ENCODE results near the gene ARID4A.

ARID4A gene

DNA sequence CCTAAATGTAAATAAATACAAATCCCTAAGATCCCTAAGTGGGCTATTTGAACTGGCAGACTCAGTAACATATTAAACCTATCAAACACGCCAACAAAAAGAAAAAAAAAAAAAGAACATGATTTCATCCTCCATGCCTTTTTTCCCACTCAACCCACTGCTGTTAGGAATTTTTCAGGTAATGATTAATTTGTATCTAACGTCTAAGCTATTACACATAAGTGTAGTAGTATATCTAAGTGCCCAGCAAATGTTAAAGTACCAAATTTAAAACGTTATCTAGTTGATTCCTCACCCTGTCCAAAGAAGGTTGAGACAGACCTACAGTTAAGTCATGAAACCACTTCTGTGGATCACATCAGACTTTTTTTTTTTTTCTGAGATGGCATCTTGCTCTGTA is 16.4 kb upstream of the ARID4A start:
- H3K9me3 Mint-ChIP-seq = no peaks in the 10 kb centered on the region
- no peak overlapping the region for H3K4me3 Mint-ChIP-seq
- H3K27me3 Mint-ChIP-seq = no peaks in the 10 kb centered on the region
- H3K4me1 Mint-ChIP-seq = peaks cover 39% of the 10 kb centered on the region
- no peak for ATAC-seq
- H3K27ac Mint-ChIP-seq = peak overlapping the region; percentile 95
- peaks cover 60% of the 10 kb centered on the region for H3K36me3 Mint-ChIP-seq

DNA sequence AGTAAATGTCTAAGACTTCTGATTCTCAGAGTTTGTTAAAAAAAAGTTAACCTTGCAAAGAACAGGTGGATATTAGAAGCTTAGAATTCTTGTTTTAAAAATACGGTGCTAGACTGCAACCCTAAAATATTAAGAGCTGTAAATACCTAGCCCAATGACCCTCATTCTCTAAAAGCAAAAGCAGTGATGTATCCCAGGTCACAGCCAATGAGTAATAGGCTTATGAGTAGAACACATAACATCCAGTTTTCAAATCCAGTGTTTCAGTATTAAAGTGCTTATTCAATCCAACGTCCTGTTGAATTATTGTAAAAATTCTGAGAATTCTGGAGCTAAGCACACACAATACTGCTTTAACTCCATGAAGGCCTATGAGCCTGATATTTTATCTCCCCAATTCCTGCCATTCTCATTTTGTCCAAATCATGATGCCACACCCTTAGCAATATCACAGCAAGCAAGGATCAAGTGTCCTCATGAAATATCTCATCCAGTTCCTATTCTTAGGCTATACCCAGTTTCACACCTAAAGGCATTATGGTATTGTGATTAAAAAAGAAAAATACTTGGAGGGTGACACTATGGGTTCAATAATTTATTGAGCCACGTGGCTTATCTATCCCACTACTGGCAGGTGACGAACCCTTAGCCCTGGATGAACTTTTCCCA is 15.3 kb upstream of the ARID4A start:
- Mint-ChIP-seq H3K27ac (peak overlapping the region; percentile 95), H3K4me3 (no peak overlapping the region), H3K4me1 (peaks cover 44% of the 10 kb centered on the region), H3K36me3 (peaks cover 59% of the 10 kb centered on the region), H3K27me3 (no peaks in the 10 kb centered on the region), H3K9me3 (no peaks in the 10 kb centered on the region)
- ATAC-seq = no peak

DNA sequence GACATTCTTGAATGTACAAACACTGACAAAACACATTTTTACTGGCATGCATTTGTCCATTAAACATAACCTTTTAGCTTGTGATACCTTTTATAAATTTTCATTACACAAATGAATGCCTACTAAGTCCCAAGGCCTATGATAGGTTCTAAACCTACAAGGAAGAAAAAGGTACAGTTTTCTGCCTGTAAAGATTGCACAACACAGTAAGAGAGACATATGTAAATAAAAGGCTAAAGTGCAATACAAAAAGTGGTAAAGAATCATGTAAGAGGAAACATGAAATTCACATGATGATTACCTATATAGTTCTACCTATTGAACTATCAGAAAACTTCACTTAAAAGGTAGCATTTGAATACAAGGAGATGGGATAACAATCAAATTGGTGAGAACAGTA is 14.6 kb upstream of the ARID4A start:
- H3K9me3 Mint-ChIP-seq = no peaks in the 10 kb centered on the region
- H3K4me3 Mint-ChIP-seq = no peak overlapping the region
- H3K27ac Mint-ChIP-seq = peak overlapping the region; percentile 95
- no peaks in the 10 kb centered on the region for H3K27me3 Mint-ChIP-seq
- H3K4me1 Mint-ChIP-seq = peaks cover 49% of the 10 kb centered on the region
- H3K36me3 Mint-ChIP-seq = peaks cover 59% of the 10 kb centered on the region
- ATAC-seq = no peak

DNA sequence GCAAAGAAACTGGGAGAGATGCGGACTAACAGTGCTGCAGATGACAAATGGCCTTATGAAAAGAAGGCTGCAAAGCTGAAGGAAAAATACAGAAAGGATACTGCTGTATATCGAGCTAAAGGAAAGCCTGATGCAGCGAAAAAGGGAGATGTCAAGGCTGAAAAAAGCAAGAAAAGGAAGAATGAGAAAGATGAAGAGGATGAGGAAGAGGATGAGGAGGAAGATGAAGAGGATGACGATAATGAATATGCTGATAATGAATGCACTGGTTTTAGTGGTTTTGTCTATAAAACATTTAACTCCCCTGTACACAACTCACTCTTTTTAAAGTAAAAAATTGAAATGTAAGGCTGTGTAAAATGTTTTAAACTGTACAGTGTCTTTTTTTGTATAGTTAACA is 13.2 kb upstream of the ARID4A start:
- H3K27ac Mint-ChIP-seq = peak overlapping the region; percentile 95
- H3K4me1 Mint-ChIP-seq = peaks cover 52% of the 10 kb centered on the region
- no peaks in the 10 kb centered on the region for H3K27me3 Mint-ChIP-seq
- ATAC-seq = no peak
- H3K9me3 Mint-ChIP-seq = no peaks in the 10 kb centered on the region
- peaks cover 61% of the 10 kb centered on the region for H3K36me3 Mint-ChIP-seq
- H3K4me3 Mint-ChIP-seq = no peak overlapping the region

DNA sequence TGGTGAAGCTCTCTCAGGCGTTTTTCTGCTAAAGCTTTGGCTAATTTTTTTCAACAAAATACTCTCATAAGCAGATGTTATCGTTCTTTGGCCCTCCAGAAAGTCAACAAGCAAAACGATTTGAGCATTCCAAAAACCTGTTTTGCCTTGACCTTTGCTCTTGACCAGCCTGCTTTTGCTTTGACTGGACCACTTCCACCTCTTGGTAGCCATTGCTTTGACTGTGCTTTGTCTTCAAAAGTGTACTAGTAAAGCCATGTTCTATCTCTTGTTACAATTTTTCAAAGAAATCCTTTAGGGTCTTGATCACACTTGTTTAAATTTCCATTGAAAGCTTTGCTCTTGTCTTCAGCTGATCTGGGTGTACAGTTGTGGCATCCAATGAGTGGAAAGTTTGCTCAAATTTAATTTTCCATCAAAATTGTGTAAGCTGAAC is 10.7 kb upstream of the ARID4A start:
- no peak for ATAC-seq
- peaks cover 69% of the 10 kb centered on the region for H3K36me3 Mint-ChIP-seq

GRCh38 chr14:58288106-58288792 is 10.1 kb upstream of the ARID4A start:
- no peak overlapping the region for H3K27ac Mint-ChIP-seq
- H3K27me3 Mint-ChIP-seq = no peaks in the 10 kb centered on the region
- ATAC-seq = no peak
- peaks cover 35% of the 10 kb centered on the region for H3K4me1 Mint-ChIP-seq
- peaks cover 70% of the 10 kb centered on the region for H3K36me3 Mint-ChIP-seq
- H3K4me3 Mint-ChIP-seq = no peak overlapping the region
- H3K9me3 Mint-ChIP-seq = no peaks in the 10 kb centered on the region

More for the DNA sequence above, 10.7 kb upstream of the ARID4A start:
- H3K9me3 Mint-ChIP-seq = no peaks in the 10 kb centered on the region
- peaks cover 33% of the 10 kb centered on the region for H3K4me1 Mint-ChIP-seq
- H3K27ac Mint-ChIP-seq = no peak overlapping the region
- H3K4me3 Mint-ChIP-seq = no peak overlapping the region
- H3K27me3 Mint-ChIP-seq = no peaks in the 10 kb centered on the region

- no peak overlapping the region for H3K4me3 Mint-ChIP-seq
- ATAC-seq = no peak
- no peaks in the 10 kb centered on the region for H3K9me3 Mint-ChIP-seq
- peaks cover 60% of the 10 kb centered on the region for H3K4me1 Mint-ChIP-seq
- H3K27ac Mint-ChIP-seq = no peak overlapping the region
- no peaks in the 10 kb centered on the region for H3K27me3 Mint-ChIP-seq
- peaks cover 68% of the 10 kb centered on the region for H3K36me3 Mint-ChIP-seq
Observed at GRCh38 chr14:58291646-58292045, 6.7 kb upstream of the ARID4A start.

GRCh38 chr14:58292187-58292586 is 6.2 kb upstream of the ARID4A start:
- ATAC-seq = no peak
- no peaks in the 10 kb centered on the region for H3K9me3 Mint-ChIP-seq
- no peak overlapping the region for H3K27ac Mint-ChIP-seq
- H3K4me3 Mint-ChIP-seq = no peak overlapping the region
- H3K4me1 Mint-ChIP-seq = peaks cover 66% of the 10 kb centered on the region
- H3K27me3 Mint-ChIP-seq = no peaks in the 10 kb centered on the region
- peaks cover 68% of the 10 kb centered on the region for H3K36me3 Mint-ChIP-seq

DNA sequence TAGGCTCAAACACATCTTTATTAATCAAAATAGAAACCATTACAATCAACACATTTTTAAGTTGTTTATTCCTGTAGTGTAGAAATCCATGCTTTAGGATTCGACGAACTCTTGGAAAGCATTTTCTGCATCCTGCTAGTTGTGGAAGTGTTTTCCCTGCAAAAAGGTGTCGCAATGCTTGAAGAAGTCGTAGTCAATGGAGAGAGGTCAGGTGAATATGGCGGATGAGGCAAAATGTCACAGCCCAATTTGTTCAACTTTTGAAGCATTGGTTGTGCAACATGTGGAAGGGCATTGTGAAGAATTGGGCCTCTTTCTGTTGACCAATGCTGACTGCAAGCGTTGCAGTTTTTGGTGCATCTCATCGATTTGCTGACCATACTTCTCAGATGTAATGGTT is 4.2 kb upstream of the ARID4A start:
- peaks cover 54% of the 10 kb centered on the region for H3K4me1 Mint-ChIP-seq
- H3K4me3 Mint-ChIP-seq = no peak overlapping the region
- H3K27ac Mint-ChIP-seq = no peak overlapping the region
- H3K36me3 Mint-ChIP-seq = peaks cover 51% of the 10 kb centered on the region
- no peaks in the 10 kb centered on the region for H3K9me3 Mint-ChIP-seq
- ATAC-seq = no peak
- H3K27me3 Mint-ChIP-seq = no peaks in the 10 kb centered on the region

DNA sequence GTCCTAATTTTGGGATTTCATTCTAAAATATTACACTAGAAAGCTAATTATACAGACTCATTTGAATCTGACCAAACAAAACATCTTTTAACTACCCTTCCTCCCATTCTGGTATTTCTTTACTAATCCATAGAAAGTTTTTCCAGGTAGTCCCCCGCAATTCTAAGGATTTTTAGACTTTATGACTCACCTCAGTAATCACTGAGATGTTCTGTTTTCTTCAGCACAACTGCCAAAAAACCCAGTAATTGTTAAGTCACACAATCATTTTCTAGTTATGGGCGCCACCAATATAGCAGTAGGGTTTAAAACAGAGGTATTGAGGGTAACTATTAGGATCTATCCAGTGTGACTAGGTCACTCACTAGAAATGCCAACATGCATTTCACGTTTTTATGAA is 1.6 kb upstream of the ARID4A start:
- Mint-ChIP-seq H3K27ac (no peak overlapping the region), H3K9me3 (no peaks in the 10 kb centered on the region), H3K27me3 (no peaks in the 10 kb centered on the region), H3K36me3 (peaks cover 29% of the 10 kb centered on the region), H3K4me3 (no peak overlapping the region), H3K4me1 (peaks cover 56% of the 10 kb centered on the region)
- ATAC-seq = no peak

DNA sequence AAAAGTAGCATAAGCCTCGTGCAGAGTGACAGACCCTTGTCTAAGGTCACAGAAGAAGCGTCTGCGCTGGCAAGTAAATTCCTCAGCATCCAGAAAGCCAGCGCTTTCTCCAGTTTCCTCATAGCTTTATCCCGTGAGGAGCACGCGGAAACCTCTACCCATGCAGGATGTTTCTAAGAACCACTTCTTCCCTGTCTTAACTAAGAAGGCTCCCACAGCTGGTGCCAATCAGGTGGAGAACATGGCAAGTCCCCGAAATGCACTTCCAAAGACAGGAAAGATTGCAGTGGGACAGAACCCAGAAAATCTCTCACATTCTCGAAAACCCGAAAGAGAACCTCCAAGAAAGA is 968 bp upstream of the ARID4A start:
- Mint-ChIP-seq H3K36me3 (peaks cover 26% of the 10 kb centered on the region), H3K27me3 (no peaks in the 10 kb centered on the region), H3K27ac (no peak overlapping the region), H3K9me3 (no peaks in the 10 kb centered on the region), H3K4me3 (no peak overlapping the region), H3K4me1 (peaks cover 56% of the 10 kb centered on the region)
- no peak for ATAC-seq

GRCh38 chr14:58297762-58298476 is 436 bp upstream of the ARID4A start:
- Mint-ChIP-seq H3K36me3 (peaks cover 21% of the 10 kb centered on the region), H3K9me3 (no peaks in the 10 kb centered on the region), H3K27ac (no peak overlapping the region), H3K4me1 (peaks cover 51% of the 10 kb centered on the region), H3K27me3 (no peaks in the 10 kb centered on the region), H3K4me3 (no peak overlapping the region)
- peak; percentile 94 for ATAC-seq

DNA sequence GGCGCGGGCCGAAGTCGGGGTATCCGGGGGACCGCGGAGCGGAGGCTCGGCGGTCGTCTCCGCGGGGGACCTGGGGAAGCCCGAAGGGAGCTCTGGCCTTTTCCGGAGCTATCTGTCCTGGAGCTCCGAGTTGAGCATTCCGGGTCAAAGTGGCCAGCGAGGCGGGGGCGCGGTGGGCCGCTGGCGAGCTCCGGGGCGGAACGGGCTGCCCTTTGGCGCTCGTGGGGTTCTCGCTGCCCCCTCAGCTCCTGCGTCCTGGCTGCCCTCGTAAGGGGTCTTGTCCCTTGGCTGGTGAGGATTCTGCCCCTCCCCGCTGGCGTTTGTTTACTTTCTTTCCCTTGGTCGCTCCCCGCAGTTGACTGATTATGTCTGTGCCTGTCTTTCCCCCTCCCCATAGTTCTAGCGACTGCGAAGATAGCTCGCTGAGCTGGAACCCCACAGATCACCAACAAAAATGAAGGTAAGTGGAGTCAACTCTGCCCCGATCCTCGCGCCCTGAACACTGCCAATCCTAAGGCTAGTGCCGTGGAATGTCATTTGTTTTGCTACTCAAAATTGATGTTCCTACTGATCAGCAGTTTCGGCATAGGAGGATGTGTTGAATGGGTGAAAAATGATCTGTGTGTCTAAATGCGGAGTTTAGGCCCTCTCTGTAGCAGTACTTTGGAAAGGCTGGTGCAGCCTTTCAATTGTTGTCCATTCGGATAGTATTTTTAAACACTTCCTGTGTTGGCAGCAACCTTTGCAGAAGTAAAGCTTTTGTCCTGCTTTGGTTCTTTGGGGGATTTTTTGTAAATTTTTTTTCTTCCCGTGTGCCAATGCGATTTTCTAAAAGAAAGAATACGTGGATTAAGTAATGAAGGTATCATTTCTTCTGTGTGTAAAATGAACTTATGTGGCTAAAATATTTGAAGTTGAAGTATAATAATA is 1.3 kb downstream of the ARID4A start:
- Mint-ChIP-seq H3K4me3 (peak overlapping the region; percentile 99), H3K9me3 (no peaks in the 10 kb centered on the region), H3K4me1 (peaks cover 36% of the 10 kb centered on the region)

GRCh38 chr14:58301416-58301815 is 3.1 kb downstream of the ARID4A start:
- ATAC-seq = no peak

More for the DNA sequence above, 1.3 kb downstream of the ARID4A start:
- Mint-ChIP-seq H3K27ac (no peak overlapping the region), H3K36me3 (peaks cover 10% of the 10 kb centered on the region), H3K27me3 (no peaks in the 10 kb centered on the region)
- ATAC-seq = no peak

GRCh38 chr14:58305730-58306129 is 7.4 kb downstream of the ARID4A start:
- Mint-ChIP-seq H3K36me3 (peaks cover 25% of the 10 kb centered on the region), H3K4me1 (peaks cover 14% of the 10 kb centered on the region), H3K9me3 (no peaks in the 10 kb centered on the region), H3K4me3 (no peak overlapping the region), H3K27ac (no peak overlapping the region), H3K27me3 (no peaks in the 10 kb centered on the region)
- ATAC-seq = no peak

More at GRCh38 chr14:58301416-58301815, 3.1 kb downstream of the ARID4A start:
- H3K4me3 Mint-ChIP-seq = no peak overlapping the region
- peaks cover 10% of the 10 kb centered on the region for H3K36me3 Mint-ChIP-seq
- no peaks in the 10 kb centered on the region for H3K27me3 Mint-ChIP-seq
- no peak overlapping the region for H3K27ac Mint-ChIP-seq
- H3K4me1 Mint-ChIP-seq = peaks cover 30% of the 10 kb centered on the region
- H3K9me3 Mint-ChIP-seq = no peaks in the 10 kb centered on the region
